ENCODE results near the gene CENPS. TPM values are rescaled to one million over a fixed set of nuclear protein-coding genes. Genes with fewer than 3 reads are reported as not detected.
"Not testable (repeated sequence)": the region's sequence is repeated elsewhere in the genome, so short reads cannot be mapped to it uniquely, and the experiment has no call there.

CENPS gene
- polyA plus RNA-seq, 2 of the 4 experiments (the other 2 are of a cell fraction), result 25.7 to 27.3 TPM

DNA sequence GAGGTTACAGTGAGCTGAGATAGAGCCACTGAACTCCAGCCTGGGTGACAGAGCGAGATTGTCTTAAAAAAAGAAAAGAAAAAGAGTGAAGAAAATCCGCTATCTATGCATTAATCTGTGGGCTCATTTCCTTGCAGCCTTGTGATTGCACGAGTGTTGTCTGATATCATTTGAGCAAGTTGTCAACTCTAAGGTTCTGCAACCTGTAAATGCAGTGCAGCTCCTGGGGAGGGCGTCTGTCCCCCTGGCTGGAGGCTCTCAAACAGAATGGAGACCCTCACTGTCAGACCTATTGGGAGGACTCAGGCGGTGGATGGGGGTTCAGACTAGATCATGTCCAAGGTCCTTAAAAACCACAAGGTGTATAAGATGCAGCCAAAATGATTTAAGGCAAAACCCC lies 25.8 kb downstream of the CENPS start (continued):
- TF ChIP-seq, protein P1, sequence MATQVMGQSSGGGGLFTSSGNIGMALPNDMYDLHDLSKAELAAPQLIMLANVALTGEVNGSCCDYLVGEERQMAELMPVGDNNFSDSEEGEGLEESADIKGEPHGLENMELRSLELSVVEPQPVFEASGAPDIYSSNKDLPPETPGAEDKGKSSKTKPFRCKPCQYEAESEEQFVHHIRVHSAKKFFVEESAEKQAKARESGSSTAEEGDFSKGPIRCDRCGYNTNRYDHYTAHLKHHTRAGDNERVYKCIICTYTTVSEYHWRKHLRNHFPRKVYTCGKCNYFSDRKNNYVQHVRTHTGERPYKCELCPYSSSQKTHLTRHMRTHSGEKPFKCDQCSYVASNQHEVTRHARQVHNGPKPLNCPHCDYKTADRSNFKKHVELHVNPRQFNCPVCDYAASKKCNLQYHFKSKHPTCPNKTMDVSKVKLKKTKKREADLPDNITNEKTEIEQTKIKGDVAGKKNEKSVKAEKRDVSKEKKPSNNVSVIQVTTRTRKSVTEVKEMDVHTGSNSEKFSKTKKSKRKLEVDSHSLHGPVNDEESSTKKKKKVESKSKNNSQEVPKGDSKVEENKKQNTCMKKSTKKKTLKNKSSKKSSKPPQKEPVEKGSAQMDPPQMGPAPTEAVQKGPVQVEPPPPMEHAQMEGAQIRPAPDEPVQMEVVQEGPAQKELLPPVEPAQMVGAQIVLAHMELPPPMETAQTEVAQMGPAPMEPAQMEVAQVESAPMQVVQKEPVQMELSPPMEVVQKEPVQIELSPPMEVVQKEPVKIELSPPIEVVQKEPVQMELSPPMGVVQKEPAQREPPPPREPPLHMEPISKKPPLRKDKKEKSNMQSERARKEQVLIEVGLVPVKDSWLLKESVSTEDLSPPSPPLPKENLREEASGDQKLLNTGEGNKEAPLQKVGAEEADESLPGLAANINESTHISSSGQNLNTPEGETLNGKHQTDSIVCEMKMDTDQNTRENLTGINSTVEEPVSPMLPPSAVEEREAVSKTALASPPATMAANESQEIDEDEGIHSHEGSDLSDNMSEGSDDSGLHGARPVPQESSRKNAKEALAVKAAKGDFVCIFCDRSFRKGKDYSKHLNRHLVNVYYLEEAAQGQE (IDR thresholded peaks at IDR 0.05), result no peak
- no peak for TF ChIP-seq RNF2 (IDR thresholded peaks at IDR 0.05; ENCODE audit: borderline replicate concordance, low read depth)
- no peak for TF ChIP-seq FOSB (CRISPR knock-in tag; IDR thresholded peaks at IDR 0.05)
- no peak for TF ChIP-seq RARB (CRISPR knock-in tag; IDR thresholded peaks at IDR 0.05)
- TF ChIP-seq EP300 (IDR thresholded peaks at IDR 0.05), result no peak
- no peak for TF ChIP-seq HEYL (CRISPR knock-in tag; IDR thresholded peaks at IDR 0.05)
- no peak for TF ChIP-seq KDM1A (IDR thresholded peaks at IDR 0.05; ENCODE audit: low read depth)
- TF ChIP-seq EHMT2 (IDR thresholded peaks at IDR 0.05; ENCODE audit: low read depth), result no peak

DNA sequence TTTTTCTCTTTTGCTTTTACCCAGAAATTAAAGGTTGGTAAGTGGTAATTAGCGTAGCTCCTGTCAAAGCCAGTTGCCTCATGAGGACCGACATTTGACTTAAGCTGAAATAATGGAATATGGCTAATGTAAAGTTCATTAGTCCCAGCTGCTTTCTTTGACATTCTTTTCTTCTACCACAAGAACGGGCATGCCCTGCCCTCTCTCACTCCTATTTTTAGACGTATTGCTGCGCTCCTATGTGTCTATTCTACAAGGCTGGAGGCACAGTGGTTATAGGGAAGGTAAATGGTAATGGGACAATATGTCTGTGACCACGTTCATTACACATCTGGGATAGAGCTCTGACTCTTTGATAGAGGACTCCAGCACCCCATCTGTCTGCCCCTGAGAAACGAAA lies 26.4 kb downstream of the CENPS start:
- TF ChIP-seq SREBF2 (IDR thresholded peaks at IDR 0.05) (no peak), GATA3 (IDR thresholded peaks at IDR 0.05; ENCODE audit: borderline replicate concordance) (no peak), ZFP36 (IDR thresholded peaks at IDR 0.05; ENCODE audit: borderline replicate concordance, partially characterized antibody) (no peak), RNF2 (IDR thresholded peaks at IDR 0.05; ENCODE audit: borderline replicate concordance, low read depth) (no peak), POLR2AphosphoS2 (conservative IDR thresholded peaks at IDR 0.05; ENCODE audit: low read length) (no peak), JUNB (IDR thresholded peaks at IDR 0.05) (no peak), CHD4 (IDR thresholded peaks at IDR 0.05; ENCODE audit: borderline replicate concordance) (no peak)
- TF ChIP-seq, protein P2, sequence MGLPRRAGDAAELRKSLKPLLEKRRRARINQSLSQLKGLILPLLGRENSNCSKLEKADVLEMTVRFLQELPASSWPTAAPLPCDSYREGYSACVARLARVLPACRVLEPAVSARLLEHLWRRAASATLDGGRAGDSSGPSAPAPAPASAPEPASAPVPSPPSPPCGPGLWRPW (IDR thresholded peaks at IDR 0.05), result no peak
- TF ChIP-seq, protein P3, sequence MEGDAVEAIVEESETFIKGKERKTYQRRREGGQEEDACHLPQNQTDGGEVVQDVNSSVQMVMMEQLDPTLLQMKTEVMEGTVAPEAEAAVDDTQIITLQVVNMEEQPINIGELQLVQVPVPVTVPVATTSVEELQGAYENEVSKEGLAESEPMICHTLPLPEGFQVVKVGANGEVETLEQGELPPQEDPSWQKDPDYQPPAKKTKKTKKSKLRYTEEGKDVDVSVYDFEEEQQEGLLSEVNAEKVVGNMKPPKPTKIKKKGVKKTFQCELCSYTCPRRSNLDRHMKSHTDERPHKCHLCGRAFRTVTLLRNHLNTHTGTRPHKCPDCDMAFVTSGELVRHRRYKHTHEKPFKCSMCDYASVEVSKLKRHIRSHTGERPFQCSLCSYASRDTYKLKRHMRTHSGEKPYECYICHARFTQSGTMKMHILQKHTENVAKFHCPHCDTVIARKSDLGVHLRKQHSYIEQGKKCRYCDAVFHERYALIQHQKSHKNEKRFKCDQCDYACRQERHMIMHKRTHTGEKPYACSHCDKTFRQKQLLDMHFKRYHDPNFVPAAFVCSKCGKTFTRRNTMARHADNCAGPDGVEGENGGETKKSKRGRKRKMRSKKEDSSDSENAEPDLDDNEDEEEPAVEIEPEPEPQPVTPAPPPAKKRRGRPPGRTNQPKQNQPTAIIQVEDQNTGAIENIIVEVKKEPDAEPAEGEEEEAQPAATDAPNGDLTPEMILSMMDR (IDR thresholded peaks at IDR 0.05), result no peak
- TF ChIP-seq, protein P1 (IDR thresholded peaks at IDR 0.05), result no peak
- ChIA-PET POLR2A (interaction anchor here (0.6 kb wide), 1 partner anchor 20 kb away, joined by 3 read pairs; no protein-coding TSS in a partner anchor), CTCF (interaction anchor here (1.2 to 1.3 kb wide), 2 partner anchors 10 to 26 kb away, joined by 3 to 4 read pairs; partner anchors contain the start of gene CENPS)
- H3K27ac ChIP-seq, result no peak overlapping the region
- 88% methylated on average over 7 of the region's 7 CpGs for WGBS (ENCODE audit: missing lambda C conversion rate)
- no peaks in the 10 kb centered on the region for H3K9me3 ChIP-seq
- H3K4me2 ChIP-seq, result no peak overlapping the region
- no peak overlapping the region for H3K4me3 ChIP-seq
- FAIRE-seq (no peak), DNase-seq (ENCODE audit: low read depth in 1 of 2, low spot score in 1 of 2) (no peak), ATAC-seq (no peak; a peak in 1 of 6 replicates)
- H3K4me1 ChIP-seq, result peaks cover 18% of the 10 kb centered on the region

DNA sequence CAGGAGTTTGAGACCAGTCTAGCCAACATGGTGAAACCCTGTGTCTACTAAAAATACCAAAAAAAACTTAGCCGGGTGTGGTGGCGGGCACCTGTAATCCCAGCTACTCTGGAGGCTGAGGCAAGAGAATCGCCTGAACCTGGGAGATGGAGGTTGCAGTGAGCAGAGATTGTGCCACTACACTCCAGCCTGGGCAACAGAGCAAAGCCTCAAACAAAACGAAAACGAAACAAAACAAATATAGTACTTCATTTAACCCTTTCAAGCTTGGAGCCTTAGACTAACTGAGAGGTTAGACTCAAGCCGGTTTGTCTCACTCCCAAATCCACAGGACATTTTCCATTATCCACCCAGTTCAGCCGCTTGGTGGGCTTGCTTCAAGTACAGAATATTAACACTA lies 27.2 kb downstream of the CENPS start:
- CTCF ChIA-PET; H3K9me3 ChIP-seq; H3K4me2 ChIP-seq; DNase-seq (ENCODE audit: low read depth in 1 of 2, low spot score in 1 of 2); ATAC-seq; POLR2A ChIA-PET; H3K4me3 ChIP-seq; FAIRE-seq: not testable (repeated sequence)
- 0 out of 6 replicates have a peak overlapping the region, but pooled peaks of 1 of the 2 experiments have one; percentile 31 for H3K27ac ChIP-seq
- 71% methylated on average over 7 of the region's 7 CpGs for WGBS (ENCODE audit: missing lambda C conversion rate)
- H3K4me1 ChIP-seq, result peaks cover 18% of the 10 kb centered on the region

Data from A549 (cell line).